Aorta (tissue), 5 donors: ENCODE data around the gene PITX1. TPM values are rescaled to one million over a fixed set of nuclear protein-coding genes. Genes with fewer than 3 reads are reported as not detected.

Experiments used
- ATAC-seq: fragments of 200-7000 bp; cut with Tn5 transposase; one replicate; pipeline ENCODE4 v1.9.1; 2022; ENCODE audit warnings: moderate library complexity; ENCODE audit not compliant: low FRiP score
- DNase-seq, 2 donors: peaks; one replicate each; pipeline ENCODE4 v3.0.0-alpha.2; 2020
- H3K27ac ChIP-seq, 2 donors: one replicate each; pipeline ENCODE4 v1.5.1; 2013; ENCODE audit warnings: low read length in 2 of 2, mild to moderate bottlenecking in 2 of 2, moderate library complexity in 2 of 2, control low read depth in 1 of 2, inconsistent platforms in 1 of 2, low read depth in 1 of 2
- H3K27me3 ChIP-seq, 2 donors: one replicate each; pipeline ENCODE4 v1.6.1; 2013; ENCODE audit warnings: control low read depth in 1 of 2, low read length in 1 of 2, mild to moderate bottlenecking in 1 of 2, moderate library complexity in 1 of 2; ENCODE audit not compliant: insufficient read depth in 2 of 2, control insufficient read depth in 1 of 2
- H3K36me3 ChIP-seq, 2 donors: one replicate each; pipeline ENCODE4 v1.6.1; 2013; ENCODE audit warnings: control low read depth in 1 of 2, low read length in 1 of 2, mild to moderate bottlenecking in 1 of 2; ENCODE audit not compliant: insufficient read depth in 2 of 2, control insufficient read depth in 1 of 2
- H3K4me1 ChIP-seq, 2 donors: one replicate each; pipeline ENCODE4 v1.6.1; 2013; ENCODE audit warnings: low read length in 2 of 2, control low read depth in 1 of 2, mild to moderate bottlenecking in 1 of 2, moderate library complexity in 1 of 2; ENCODE audit not compliant: insufficient read depth in 2 of 2, control insufficient read depth in 1 of 2
- H3K4me3 ChIP-seq, 2 donors: one replicate each; pipeline ENCODE4 v1.5.1; 2013; ENCODE audit warnings: low read length in 2 of 2, control low read depth in 1 of 2, mild to moderate bottlenecking in 1 of 2
- H3K9me3 ChIP-seq: one replicate; pipeline ENCODE4 v1.6.1; 2013; ENCODE audit warnings: mild to moderate bottlenecking, low read length; ENCODE audit not compliant: control insufficient read depth
- WGBS, 2 donors: extraction: QIAGEN DNeasy Blood & Tissue Kit; methylation state at CpG; one replicate each; pipeline ENCODE4 v1.1.7; 2013; 5-methylcytosine and 5-hydroxymethylcytosine counted together
- intact Hi-C, 2 donors: fragments of 100-400 bp; cut with DNase I; formaldehyde crosslinking; loops; one replicate each; pipeline versions ENCODE4 v1.14.2 to v1.15.0; 2022
- polyA plus RNA-seq, 2 donors: library from polyadenylated mRNA; stranded (reverse); fragments of 200-250 nt; gene quantifications; one replicate each; pipeline ENCODE4 v1.2.3, GENCODE V29; 2013
- total RNA-seq, 2 donors: library from RNA; stranded (reverse); fragmentation: NEBNext Ultra II Directional; extraction: Animal tissue kit (Norgen Biotek cat#: 25700); gene quantifications; one replicate each; pipeline ENCODE4 v1.2.1, GENCODE V29; 2021
- donor health status: healthy with polysubstance abuse.
- donor health status: Bipolar disorder and iron deficiency.
- donor health status: DM: no; HTN: no; CAD: no.
- donor health status: DM: no; HTN: no; CAD: no.
- donor health status: DM: yes; HTN: yes; CAD: no.

PITX1 gene
- total and polyA plus RNA-seq, 4 donors, result 0.39 to 2.3 (median 0.49) TPM; not detected in 1

- no peak overlapping the region for H3K4me3 ChIP-seq
- no peaks in the 10 kb centered on the region for H3K36me3 ChIP-seq
- no peaks in the 10 kb centered on the region for H3K4me1 ChIP-seq
- ATAC-seq (no peak), DNase-seq (peak in 1 of 2 donors; percentile 55)
- no peaks in the 10 kb centered on the region for H3K9me3 ChIP-seq
- intact Hi-C loops, result no loop called here
- no peaks in the 10 kb centered on the region for H3K27me3 ChIP-seq
- WGBS, 2 donors, result 83 to 90% methylated on average over 16 of the region's 16 CpGs
- no peak overlapping the region for H3K27ac ChIP-seq
Observed at GRCh38 chr5:135020111-135020895, 13.7 kb downstream of the PITX1 start.

- intact Hi-C loops, result loop anchor here in 1 of 2 donors (10.0 kb wide), 1 partner anchor 175 kb away; no protein-coding TSS in a partner anchor
- no peak overlapping the region for H3K4me3 ChIP-seq
- no peak for DNase-seq
Observed at GRCh38 chr5:135019314-135019713, 14.7 kb downstream of the PITX1 start.

DNA sequence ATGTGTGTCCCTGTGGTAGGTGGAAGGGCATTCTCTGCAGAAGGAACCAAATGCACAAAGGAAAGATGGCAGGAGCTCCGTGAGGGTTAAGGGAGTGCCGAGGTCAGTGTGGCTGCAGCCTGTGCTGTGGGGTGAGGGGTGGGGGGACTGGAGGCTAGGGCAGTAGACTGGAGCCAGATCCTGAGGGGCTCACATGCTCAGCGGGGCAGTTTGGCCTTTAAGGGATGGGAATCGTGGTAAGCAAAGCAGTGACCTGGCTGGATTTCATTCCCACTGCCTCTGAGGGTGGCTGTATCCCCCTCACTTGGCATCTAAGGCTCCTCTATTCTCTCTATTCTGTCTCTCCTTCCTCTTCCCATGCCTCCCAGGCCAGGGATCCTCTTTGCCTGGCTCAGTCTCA is 15.6 kb downstream of the PITX1 start:
- no peak overlapping the region for H3K4me3 ChIP-seq
- H3K27me3 ChIP-seq, result no peaks in the 10 kb centered on the region
- H3K4me1 ChIP-seq, result peaks cover 0 to 7% of the 10 kb centered on the region in 2 donors
- WGBS, 2 donors, result 96 to 100% methylated on average over 4 of the region's 4 CpGs
- intact Hi-C loops, result loop anchor here in 1 of 2 donors (10.0 kb wide), 1 partner anchor 176 kb away; no protein-coding TSS in a partner anchor
- H3K27ac ChIP-seq, result no peak overlapping the region
- DNase-seq (peak in 1 of 2 donors; percentile 23), ATAC-seq (no peak)
- H3K9me3 ChIP-seq, result no peaks in the 10 kb centered on the region
- H3K36me3 ChIP-seq, result no peaks in the 10 kb centered on the region

More at GRCh38 chr5:135019314-135019713, 14.7 kb downstream of the PITX1 start:
- H3K36me3 ChIP-seq, result no peaks in the 10 kb centered on the region
- peaks cover 0 to 6% of the 10 kb centered on the region in 2 donors for H3K4me1 ChIP-seq
- WGBS, 2 donors, result 94% methylated on average over 5 of the region's 5 CpGs
- no peaks in the 10 kb centered on the region for H3K9me3 ChIP-seq
- no peak for ATAC-seq
- no peaks in the 10 kb centered on the region for H3K27me3 ChIP-seq
- H3K27ac ChIP-seq, result no peak overlapping the region

GRCh38 chr5:135016861-135017290 is 17.2 kb downstream of the PITX1 start:
- no peaks in the 10 kb centered on the region for H3K27me3 ChIP-seq
- H3K9me3 ChIP-seq, result no peaks in the 10 kb centered on the region
- peaks cover 0 to 8% of the 10 kb centered on the region in 2 donors for H3K4me1 ChIP-seq
- no peaks in the 10 kb centered on the region for H3K36me3 ChIP-seq
- peak in 1 of 2 donors; percentile 34 for DNase-seq
- 47 to 63% methylated on average over 11 of the region's 11 CpGs for WGBS, 2 donors
- intact Hi-C loops, result loop anchor here in 1 of 2 donors (10.0 kb wide), 1 partner anchor 178 kb away; no protein-coding TSS in a partner anchor
- H3K4me3 ChIP-seq, result no peak overlapping the region
- H3K27ac ChIP-seq, result no peak overlapping the region
- no peak for ATAC-seq

DNA sequence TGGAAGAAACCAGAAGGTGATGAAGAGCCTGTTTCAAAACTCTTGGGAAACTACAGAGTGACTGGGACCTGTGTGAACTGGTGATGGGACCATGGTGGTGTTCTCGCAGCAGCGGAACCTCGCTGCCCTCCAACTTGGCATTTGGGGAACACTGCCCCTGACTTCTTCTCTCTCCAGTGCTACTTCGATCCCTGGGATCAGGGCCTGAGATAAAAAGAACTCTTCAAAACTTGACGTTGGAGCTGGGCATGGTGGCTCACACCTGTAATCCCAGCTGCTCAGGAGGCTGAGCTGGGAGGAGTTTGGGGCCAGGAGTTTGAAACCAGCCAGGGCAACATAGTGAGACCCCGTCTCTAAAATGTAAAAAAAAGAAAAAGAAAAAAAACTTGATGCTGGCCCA is 18.1 kb downstream of the PITX1 start:
- H3K36me3 ChIP-seq, result no peaks in the 10 kb centered on the region
- H3K4me1 ChIP-seq, result peaks cover 0 to 8% of the 10 kb centered on the region in 2 donors
- ATAC-seq (no peak), DNase-seq (no peak)
- H3K4me3 ChIP-seq, result no peak overlapping the region
- no peaks in the 10 kb centered on the region for H3K27me3 ChIP-seq
- intact Hi-C loops, result loop anchor here in 1 of 2 donors (10.0 kb wide), 1 partner anchor 179 kb away; no protein-coding TSS in a partner anchor
- 96 to 97% methylated on average over 6 of the region's 6 CpGs for WGBS, 2 donors
- H3K9me3 ChIP-seq, result no peaks in the 10 kb centered on the region
- H3K27ac ChIP-seq, result no peak overlapping the region

DNA sequence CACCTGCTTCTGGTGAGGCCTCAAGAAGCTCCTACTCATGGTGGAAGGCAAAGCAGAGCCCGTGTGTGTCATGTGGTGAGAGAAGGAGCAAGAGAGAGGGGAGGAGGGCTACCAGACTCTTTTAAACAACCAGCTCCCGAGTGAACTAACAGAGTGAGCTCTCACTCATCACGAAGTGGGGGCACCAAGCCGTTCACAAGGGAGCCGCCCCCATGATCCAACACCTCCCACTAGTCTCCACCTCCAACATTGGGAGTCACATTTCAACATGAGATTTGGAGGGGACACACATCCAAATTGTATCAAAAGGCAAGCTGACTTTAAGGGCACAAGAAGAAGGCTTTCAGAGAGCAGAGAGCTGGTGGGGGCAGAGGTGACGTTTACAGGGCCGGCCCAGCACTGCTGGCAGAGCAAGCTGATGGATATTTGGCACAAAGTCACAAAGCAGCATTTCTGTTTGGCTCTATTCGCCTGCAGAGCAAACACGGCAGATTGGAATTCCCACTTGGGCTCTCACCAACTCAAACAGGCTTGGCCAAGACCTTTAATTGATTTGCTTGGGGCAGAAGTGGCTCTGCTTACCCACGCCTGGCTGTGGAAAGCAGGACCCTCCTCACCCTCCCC is 20.0 kb downstream of the PITX1 start:
- ATAC-seq, result peak; percentile 52

DNA sequence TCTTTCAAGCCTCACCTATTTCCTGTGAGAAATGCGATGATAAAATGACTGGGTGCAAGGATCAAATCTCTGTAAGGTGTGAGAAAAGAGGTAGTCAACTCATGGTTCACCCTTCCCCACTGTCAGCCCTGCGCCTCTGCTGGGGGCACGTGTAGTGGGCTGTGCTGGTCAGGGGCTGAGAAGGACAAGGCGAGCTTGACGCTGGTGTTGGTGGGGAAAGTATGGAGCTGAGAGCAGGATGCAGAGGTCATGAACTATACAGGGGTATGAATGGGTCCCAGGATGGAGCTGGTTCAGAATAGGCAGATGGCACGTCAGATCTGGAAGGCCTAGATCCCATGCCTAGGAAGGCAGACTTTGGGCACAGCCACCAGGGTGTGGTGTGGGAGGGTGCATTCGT is 20.6 kb downstream of the PITX1 start:
- H3K36me3 ChIP-seq, result no peaks in the 10 kb centered on the region
- DNase-seq (peak in 1 of 2 donors; percentile 51), ATAC-seq (no peak)
- H3K27ac ChIP-seq, result peak overlapping the region in 1 of 2 donors; percentile 91
- WGBS, 2 donors, result 75% methylated on average over 7 of the region's 7 CpGs
- no peaks in the 10 kb centered on the region for H3K27me3 ChIP-seq
- peaks cover 0 to 8% of the 10 kb centered on the region in 2 donors for H3K4me1 ChIP-seq
- intact Hi-C loops, result loop anchor here in 1 of 2 donors (10.0 kb wide), 1 partner anchor 181 kb away; no protein-coding TSS in a partner anchor
- no peaks in the 10 kb centered on the region for H3K9me3 ChIP-seq
- H3K4me3 ChIP-seq, result no peak overlapping the region

More for the DNA sequence above, 20.0 kb downstream of the PITX1 start:
- no peaks in the 10 kb centered on the region for H3K36me3 ChIP-seq
- H3K27me3 ChIP-seq, result no peaks in the 10 kb centered on the region
- no peak overlapping the region for H3K4me3 ChIP-seq
- no peaks in the 10 kb centered on the region for H3K9me3 ChIP-seq
- intact Hi-C loops, result loop anchor here in 1 of 2 donors (10.0 kb wide), 1 partner anchor 181 kb away; no protein-coding TSS in a partner anchor
- peak overlapping the region in 1 of 2 donors; percentile 91 for H3K27ac ChIP-seq
- DNase-seq, result peak; percentile 70 to 83
- H3K4me1 ChIP-seq, result peaks cover 0 to 8% of the 10 kb centered on the region in 2 donors
- 12 to 13% methylated on average over 10 of the region's 10 CpGs for WGBS, 2 donors

GRCh38 chr5:135012951-135013391 is 21.1 kb downstream of the PITX1 start:
- Histone ChIP-seq H3K27ac (peak overlapping the region in 1 of 2 donors; percentile 91), H3K36me3 (no peaks in the 10 kb centered on the region), H3K27me3 (no peaks in the 10 kb centered on the region), H3K9me3 (no peaks in the 10 kb centered on the region), H3K4me1 (peaks cover 0 to 8% of the 10 kb centered on the region in 2 donors), H3K4me3 (no peak overlapping the region)
- ATAC-seq (no peak), DNase-seq (peak in 1 of 2 donors; percentile 75)
- WGBS, 2 donors, result 32 to 40% methylated on average over 5 of the region's 5 CpGs
- intact Hi-C loops, result loop anchor here in 1 of 2 donors (10.0 kb wide), 1 partner anchor 182 kb away; no protein-coding TSS in a partner anchor
